Activated CD4-positive, alpha-beta T cell treated with anti-CD3 and anti-CD28 coated beads for 24 hours (primary cell): ENCODE data around the gene DHRS7.
A peak's percentile ranks its signal among the peaks of the same experiment; 100 is the strongest.

Experiments
- DNase-seq, 2 donors: peaks; one replicate each; pipeline ENCODE4 v3.0.0-alpha.2; 2020; ENCODE audit warnings: low read depth in 2 of 2

The DHRS7 gene

DNA sequence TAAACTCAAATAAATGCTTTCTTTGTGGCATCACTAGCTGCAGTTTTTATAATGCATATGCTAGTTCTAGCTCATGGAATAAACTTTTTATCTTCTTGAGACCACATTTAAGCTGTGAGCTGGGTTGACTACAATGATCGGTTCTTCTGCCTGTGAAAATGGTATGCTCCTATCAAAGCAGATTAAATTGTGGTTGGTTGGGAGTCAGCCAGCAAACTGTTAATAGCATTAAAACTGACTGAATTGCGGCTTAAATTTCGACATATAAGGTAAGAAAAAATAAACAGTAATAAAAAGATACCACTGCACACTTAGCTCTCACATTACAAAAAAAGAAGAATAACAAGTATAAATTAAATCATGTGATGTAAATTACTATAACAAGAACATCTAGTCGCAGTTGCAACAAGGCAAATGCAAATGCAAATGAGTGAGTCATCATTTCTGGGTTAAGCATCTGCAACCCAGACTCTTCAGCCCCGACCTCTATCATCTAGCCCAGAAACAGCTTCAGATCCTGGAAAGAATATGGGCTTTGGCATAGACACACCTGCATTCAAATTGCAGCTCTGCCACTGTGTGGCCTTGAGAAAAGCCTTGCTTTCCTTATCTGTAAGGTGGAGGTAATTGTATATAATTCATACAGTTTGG lies 19.8 kb upstream of the DHRS7 start:
- no peak for DNase-seq

DNA sequence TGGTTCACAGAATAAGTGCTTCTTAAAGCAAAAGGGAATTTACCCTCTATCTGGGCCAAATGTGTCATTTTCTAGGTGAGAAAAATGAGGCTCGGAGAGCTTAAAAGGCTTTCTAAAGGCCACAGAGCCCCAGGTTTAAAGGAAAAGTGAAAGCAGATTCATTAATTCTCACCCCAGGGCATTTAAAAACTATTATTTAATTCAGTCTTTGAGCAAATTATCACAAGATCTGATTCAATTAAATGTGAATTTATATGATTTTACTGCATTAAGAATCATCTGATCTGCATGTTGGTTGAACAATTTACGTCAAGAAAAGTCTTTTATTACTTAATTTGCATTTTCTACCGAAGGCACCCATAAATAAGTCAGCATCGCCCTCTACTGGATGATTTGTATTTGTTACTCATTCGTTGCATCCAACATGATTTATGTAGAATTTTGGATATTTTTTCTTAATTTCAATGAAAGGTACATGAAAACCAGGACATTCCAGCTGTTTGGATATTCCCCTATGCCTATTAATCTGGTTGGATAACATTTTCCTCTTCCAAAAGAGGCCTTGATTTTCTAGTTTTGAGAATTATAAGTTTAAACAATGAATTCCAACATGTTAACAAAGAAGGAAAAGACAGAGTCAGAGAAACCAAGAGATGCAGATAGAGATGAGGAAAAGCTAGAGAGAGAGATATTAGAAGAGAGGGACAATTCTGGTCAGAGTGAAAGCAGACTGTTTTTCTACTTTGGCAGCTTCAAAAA lies 19.1 kb upstream of the DHRS7 start:
- no peak for DNase-seq

DNA sequence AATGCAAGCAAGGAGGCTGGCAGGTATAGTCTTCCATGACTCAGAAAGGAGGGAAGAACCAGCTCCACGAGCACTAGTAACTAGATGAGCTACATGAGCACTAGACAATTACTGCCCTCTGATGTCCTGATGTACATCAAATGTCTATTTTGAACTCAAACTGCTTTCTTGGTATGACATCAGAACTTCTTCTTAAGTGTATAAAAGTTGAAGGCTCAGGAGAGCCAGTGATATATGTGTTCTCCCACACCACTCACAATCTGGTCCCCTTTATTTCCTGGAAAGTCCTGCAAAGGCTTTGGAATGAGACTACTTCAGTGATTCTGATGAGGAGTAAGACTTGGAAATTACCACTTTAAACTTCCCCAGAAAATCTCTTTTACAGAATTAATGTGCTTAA lies 18.5 kb upstream of the DHRS7 start:
- DNase-seq, result no peak

DNA sequence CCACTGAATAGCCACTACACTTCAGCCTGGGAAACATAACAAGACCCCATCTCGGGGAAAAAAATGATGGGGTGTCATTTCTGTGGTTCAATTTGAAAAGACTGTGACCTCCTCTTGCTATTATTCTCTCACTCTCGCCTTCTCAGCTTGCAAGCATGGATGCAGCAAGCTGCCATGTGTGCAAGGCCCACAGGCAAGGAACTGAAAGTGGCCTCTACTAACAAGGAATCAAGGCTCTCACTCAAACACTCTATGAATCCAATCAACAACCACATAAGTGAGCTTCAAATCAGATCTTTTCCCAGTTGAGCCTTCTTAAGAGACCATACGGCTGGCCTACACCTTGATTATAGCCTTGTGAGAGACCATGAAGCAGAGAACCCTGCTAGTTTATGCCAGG lies 17.9 kb upstream of the DHRS7 start:
- no peak for DNase-seq

DNA sequence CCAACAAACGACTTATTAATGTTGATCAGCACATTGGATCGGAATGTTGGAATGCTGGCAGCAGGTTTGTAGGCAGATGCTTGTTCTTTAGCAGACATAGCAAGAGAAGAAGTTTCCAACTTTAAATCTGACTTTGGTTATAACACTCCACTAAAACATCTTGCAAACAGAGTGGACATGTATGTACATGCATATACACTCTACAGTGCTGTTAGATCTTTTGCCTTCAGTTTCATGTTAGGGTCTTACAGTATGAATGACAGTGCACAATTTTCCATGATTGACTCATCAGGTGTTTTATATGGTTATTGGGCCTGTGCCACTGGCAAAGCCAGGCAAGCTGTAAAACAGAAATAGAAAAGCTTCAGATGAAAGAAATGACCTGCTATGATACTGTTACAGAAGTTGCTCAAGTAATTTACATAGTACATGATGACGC lies 14.3 kb upstream of the DHRS7 start:
- DNase-seq, result no peak

DNA sequence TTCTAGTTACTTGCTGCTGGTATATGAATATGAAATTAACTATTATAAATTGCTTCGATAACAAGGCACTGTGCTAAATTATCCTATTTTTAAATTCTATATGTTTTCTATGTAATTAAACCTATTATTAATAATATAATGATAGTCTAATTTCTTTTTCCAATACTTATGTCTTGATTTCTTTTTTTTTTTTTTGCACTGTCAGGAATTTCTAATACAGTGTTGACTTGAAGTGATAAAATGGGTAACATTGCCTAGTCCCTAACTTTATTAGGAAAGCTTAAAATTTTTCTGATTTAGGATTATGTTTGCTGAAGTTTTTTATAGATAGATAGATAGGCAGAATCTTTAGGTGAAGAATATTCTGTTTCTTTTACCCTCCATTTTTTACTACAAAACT lies 13.6 kb upstream of the DHRS7 start:
- DNase-seq, result no peak

DNA sequence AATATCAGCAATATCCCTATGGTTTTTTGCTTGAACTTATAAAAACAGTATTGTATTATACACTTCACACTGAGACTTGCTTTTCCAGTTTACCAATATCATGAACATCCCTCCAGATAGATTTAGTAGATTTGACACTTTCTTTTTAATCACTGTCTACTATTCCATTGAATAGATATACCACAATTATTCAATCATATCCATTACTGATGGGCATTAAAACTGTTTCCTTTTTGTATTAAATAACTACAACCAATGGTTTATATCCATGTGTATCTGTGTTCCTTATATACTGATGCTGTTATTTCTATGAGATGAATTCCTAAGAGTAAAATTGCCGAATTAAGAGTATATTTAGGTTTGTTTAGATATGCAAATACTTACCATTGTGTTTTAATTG lies 13.0 kb upstream of the DHRS7 start:
- no peak for DNase-seq

DNA sequence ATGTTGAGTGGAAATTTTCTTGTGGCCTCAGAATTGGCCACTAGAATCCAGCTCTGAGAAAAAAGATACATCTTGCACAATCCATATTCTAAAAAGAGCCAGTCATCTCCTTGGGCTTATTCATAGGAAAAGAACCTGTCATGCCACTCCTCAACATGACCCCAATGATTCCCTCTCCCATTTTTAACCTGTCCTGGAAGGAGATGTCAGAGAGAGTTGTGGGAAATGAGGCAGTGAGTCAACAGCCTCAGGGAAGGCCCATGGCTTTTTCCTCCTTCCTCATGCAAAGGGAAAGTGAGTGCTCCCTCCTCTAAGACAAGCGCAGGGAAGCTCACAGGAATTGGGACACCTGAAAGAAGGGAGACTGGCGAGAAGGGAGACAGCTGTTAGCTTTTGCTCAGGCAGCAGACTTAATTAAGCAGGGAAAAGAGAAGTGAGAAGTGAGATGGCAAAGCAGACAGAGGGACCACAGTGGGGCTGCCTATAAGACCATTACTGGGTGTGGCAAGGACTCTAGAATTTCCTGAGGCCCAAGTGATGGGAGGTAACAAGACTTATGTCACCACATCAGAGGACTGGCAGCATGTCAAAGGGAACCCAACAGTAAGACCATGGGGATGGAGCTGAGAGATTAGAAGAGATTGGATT lies 10.2 kb upstream of the DHRS7 start:
- DNase-seq, result no peak

DNA sequence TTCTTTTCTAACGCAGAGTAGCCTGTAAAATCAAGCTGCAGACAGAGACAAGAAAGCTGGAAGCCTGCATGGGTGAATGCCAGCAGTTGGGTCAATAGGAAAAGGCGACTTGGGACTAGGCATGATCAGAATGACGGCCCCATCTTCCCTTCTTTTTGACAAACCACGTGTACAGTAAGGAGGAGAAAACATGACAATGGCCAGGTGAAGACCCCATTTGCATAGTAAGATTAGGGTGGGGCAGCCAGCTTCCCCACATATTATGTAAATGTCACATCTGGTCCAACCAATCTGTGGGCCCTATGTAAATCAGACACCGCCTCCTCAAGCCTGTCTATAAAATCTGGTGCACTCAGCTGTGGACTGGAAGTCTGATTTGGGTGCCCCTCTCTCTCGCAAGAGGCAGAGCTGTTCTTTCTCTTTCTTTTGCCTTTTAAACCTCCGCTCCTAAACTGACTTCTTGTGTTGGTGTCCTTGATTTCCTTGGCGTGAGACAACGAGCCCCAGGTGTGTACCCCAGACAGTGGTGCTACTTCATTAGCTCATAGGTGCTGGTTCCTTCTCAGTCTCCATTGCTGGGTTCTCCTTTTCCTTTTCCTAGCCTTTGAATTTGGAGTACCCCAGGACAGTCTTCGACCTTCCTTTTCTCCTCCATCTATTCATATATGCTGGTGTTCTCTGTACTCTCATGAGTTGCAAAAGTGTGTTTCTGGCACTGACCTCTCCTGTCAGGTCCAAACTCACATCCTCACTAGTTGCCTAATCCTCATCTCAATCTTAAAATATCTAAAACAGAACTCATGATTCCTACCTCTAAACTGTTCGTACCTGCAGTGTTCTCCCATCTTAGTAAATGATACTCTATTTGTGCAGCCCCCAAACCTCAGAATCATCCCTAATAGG lies 9.4 kb upstream of the DHRS7 start:
- no peak for DNase-seq

DNA sequence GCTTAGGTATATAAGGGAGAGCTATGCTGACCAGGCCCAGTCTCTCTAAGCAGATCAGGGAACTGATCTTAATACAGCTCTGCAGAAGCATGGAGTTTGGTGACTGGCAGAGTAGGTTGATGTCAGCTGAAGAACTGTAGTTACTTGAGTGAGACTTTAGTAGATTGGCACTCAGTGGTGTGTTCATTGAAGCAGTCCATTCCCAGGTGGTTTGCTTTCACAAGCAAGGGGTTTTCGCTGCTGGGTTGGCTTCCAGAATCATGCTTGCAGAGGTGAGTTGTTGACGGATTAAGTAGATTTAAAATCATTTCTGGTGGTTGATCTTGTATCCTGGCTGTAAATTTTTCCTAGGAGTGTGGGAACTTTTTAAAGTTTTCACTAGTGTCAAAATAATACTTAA lies 6.5 kb upstream of the DHRS7 start:
- DNase-seq, result no peak

DNA sequence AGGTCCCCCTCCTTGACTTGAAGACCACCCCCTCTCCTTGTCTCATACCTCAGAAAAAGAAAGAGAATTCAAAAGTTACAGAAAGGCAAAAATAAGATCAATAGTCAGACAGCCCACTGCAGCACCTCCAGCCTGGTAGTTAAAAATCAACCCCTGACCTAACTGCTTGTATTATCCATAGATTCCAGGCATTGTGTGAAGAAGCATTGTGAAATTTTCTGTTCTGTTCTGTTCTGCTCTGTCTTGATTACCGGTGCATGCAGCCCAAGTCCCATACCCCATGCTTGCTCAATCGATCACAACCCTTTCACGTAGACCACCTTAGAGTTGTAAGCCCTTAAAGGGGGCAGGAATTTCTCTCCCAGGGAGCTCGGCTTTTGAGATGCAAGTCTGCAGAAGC lies 5.8 kb upstream of the DHRS7 start:
- DNase-seq, result no peak

DNA sequence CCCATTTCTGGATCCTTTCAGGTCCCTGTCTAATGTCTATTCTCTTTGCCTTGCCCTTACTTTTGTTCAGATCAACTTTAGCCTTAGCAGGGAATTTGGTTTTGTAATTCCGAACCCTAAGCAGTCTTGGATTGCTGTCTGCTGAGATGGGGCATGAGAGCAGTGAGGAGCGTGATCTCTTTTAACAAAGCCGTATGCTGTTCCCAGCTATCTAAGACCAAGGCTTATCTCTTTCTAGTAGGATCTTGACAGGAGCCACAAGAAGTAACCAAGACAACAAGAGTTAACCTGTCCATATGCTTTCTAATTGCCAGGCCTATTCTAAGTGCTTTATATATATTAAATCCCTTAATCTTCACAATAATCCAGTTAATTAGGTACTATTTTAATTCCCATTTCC lies 4.5 kb upstream of the DHRS7 start:
- no peak for DNase-seq

DNA sequence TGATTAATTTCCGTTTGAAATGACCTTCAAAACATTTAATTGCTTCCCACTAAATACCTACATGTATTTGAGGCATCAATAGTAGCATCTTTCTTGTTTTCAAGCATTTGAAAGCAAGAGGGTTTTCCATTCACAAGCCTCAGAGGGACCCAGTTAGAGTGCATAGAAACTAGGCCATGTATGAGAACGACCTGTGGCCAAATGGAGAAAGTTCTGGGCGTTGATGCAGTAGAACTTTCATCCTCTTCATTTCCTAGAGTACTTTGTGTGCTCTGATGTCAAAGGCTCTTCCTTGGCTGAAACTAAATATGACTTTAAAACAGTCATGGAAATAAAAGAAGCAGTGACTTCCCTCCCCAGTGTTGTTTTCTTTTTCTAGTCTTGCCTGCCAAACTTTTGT lies 944 bp upstream of the DHRS7 start:
- no peak for DNase-seq

DNA sequence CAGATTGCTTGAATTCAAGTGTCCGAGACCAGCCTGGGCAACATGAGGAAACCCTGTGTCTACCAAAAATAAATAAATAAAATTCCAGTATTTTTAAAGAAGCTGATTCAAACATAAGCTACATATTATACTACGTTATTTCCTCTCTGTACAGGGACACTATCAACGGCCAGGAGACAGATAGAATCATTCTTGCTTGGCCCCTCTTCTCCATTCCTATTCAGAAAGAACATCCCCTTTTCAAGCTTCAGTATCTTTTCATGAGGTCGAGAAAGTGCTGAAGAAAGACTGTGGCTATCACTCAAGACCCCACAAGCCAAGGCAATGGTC lies 314 bp upstream of the DHRS7 start:
- DNase-seq, result no peak

DNA sequence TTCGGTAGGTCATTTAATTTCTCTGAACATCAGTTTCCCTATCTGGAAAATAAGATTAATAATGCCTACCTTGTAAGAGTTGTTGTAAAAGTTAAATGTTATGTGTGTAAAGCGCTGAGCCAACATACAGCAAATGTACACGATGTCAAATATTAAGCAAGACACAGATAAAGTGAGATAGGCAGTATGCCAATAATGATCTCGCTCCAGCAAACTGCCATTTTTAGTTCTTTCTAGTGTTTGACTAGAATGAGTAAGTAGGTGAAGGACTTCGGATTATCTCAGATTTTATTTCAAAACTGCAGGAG lies 840 bp downstream of the DHRS7 start:
- DNase-seq, result no peak

DNA sequence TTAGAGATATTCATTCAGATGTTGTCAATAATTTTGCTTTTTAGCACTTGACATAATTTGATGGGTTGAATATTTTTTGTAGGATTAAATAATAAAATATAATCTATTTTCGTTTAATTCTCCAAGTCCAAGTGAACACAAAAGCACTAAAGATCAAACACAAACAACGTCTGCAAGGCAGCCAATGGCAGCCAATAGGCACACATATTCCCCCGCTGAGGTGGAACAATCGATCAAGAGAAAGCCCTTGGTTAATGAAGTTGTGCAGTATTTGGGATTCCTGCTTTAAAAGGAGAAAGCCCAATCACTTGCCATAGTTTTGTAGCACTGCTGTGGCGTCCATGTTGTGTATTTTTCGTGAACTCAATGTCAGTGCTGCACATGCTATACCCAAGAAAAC lies 1.5 kb downstream of the DHRS7 start:
- no peak for DNase-seq

DNA sequence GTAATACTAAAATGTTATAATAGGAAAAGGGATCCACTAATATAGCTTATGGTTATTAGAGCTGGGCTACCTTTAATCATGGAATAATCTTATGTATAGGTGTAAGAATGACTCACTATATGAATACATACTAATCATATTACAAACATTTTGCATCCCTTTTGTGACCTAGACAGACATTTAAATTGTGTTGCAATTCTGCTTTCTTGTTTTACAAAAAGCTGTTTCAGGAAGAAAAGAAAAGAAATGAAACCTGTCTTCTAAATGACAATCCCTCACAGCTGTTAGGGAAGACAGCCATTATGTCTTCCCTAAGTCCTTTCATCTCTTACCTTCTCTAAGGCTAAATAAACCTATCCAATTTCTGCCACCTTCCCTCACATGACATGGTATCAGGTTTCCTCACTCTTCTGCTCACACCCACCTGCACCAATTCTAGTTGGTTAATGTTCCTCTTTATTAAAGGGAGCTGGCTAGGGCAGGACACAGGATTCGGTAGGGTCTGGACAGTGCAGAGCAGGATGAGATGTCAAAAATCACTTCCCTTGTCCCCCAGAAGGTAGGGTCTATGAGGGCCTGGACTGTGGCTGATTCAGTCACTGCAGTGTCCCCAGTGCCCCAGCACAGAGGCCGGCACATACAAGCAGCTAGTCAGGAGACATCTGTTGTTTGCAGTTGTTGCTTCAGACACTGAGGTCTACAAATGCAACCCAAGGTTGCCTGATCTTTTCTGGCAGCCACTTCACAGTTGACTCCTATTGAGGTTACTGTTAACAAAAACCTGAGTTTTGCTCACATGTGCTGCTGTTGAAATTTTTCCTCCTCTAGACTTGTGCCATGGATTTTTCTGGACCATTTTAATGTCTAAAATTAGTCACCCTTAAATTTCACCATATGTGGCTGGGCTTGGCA lies 3.7 kb downstream of the DHRS7 start:
- no peak for DNase-seq

DNA sequence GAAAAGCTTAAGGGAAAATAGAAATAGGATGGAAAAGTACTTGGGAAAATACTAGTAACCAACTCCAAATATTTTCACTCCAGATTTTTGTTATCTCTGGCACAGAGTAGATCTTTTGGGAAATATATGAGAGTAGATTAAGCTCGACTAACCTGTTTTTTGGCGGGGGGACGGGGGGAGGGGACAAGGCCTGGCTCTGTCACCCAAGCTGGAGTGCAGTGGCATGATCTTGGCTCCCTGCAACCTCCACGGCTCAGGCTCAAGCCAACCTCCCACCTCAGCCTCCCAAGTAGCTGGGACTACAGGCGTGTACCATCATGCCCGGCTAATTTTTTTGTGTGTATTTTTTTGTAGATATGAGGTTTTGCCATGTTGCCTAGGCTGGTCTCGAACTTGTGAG lies 4.8 kb downstream of the DHRS7 start:
- no peak for DNase-seq

DNA sequence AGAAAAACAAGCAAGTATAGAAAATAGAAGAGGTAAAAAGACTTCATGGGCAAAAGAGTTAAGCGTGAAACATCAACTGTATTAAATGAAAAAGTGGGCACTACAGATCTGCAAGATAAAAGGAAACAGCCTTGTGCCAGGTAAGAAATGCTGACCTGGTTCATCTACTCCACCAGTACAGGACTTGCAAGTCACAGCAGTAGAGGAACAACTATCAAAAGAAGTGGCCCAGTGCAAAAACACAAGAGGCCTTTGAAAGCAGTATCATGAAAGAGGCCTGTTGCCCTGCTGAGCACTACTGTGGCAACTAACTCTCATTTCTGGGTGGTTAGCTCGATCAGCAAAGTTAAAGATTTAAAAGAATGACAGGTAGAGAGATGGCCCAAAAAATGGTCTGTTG lies 10.5 kb downstream of the DHRS7 start:
- DNase-seq, result no peak

DNA sequence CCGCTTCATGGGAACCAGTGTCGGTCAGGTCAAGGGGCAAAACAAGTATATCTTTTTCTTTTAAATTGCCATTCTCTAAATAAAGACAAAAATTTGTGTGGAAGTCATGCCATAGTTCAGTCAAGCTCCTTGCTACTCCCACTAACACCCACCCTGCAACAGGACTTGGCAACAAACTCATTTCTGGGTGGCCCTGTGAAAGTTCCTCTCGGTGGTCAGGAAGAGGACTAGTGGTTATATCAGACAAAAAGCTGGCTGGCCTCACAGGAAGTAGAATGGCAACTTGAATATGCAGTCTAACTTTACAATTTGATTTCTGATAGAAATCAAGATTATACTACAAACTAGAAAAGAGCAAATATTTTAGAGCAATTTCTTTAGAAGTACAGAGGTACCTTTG lies 11.2 kb downstream of the DHRS7 start:
- no peak for DNase-seq

DNA sequence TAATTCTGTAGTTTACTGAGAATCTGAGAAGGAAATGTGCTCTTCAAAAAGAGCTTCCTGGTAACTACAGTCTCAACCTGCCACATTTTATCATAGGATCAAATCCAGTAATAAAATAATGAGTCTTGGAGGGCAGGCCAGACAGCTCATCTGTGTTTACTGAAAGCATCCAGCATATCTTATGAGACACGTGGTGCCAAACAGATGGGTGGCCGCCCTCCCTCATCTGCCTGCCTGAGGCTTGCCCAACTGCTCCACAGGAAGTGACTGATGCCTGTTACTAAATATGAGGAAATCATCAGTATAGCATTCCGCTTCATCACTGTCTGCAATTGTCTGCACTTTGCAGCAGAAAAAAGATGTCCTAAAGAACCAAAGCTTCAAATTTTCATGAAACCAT lies 13.5 kb downstream of the DHRS7 start:
- DNase-seq, result peak; percentile 24 to 33

DNA sequence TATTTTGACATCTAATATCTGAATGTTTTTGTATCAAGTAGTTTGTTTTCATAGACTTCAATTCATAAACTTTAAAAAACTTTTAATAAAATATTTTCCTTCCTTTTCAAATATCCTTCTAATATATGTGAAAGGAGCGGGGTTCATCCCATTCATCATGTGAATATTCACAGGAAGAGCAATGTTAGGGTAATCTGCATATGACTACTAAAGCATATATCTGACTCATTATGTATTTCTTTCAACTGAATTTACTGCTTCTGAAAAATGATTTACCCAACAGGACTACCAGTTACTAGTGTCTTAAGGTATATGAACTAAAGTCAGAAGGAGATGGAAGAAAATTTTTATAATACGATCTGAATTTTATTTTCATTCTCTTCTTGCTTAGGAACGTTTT lies 30.5 kb downstream of the DHRS7 start:
- no peak for DNase-seq
